Ovary (tissue), 3 donors: ENCODE measurements around the gene PPFIA2.

Source experiments
- CTCF ChIP-seq, 3 donors: fragments of 450-650 bp in 2 of 3; fragments of 200-600 bp in 1 of 3; IDR thresholded peaks; one replicate each; pipeline versions ENCODE4 v1.5.1 to v1.8.0; 2016 to 2022; ENCODE audit warnings: antibody characterized with exemption in 3 of 3, mild to moderate bottlenecking in 1 of 3
- EP300 ChIP-seq: sonication (generic); formaldehyde crosslinking; IDR thresholded peaks from one replicate; pipeline ENCODE4 v1.6.1; 2017; ENCODE audit warnings: antibody characterized with exemption
- POLR2A ChIP-seq: fragments of 450-650 bp; IDR thresholded peaks from one replicate; pipeline ENCODE4 v1.6.1; 2017; ENCODE audit warnings: antibody characterized with exemption, mild to moderate bottlenecking, moderate library complexity
- donor health status: DM: no; HTN: no; CAD: no.

GRCh38 chr12:81354327-81354932 is 404.7 kb downstream of the PPFIA2 start:
- TF ChIP-seq POLR2A = no peak
- TF ChIP-seq CTCF (IDR thresholded peaks at IDR 0.05) = no peak
- no peak for TF ChIP-seq EP300
